Measurements from ENCODE around the gene GRB10.
"Not testable (repeated sequence)": the region's sequence is repeated elsewhere in the genome, so short reads cannot be mapped to it uniquely, and the experiment has no call there.

- TF ChIP-seq CTCF, POLR2A (IDR thresholded peaks at IDR 0.05): not testable (repeated sequence)
These were observed 206.3 kb downstream of the GRB10 start for GRCh38 chr7:50576388-50576787.
